ENCODE data around the gene REX1BD.

GRCh38 chr19:18577365-18577914 lies 11.2 kb upstream of the REX1BD start:
- no peak for TF ChIP-seq CTCF (conservative IDR thresholded peaks at IDR 0.05; ENCODE audit: low read depth, low read length)
- TF ChIP-seq EZH2 (IDR thresholded peaks at IDR 0.05; ENCODE audit: borderline replicate concordance, low read depth, low read length, poor library complexity, severe bottlenecking): no peak
